HepG2 (cell line): ENCODE measurements around the gene CENPB. TPM values are rescaled to one million over a fixed set of nuclear protein-coding genes. Genes with fewer than 3 reads are reported as not detected.

Experiments
- ASH2L ChIP-seq: fragments of 300-600, 200-600 bp; sonication (generic); IDR thresholded peaks from 2 replicates; pipeline ENCODE4 v1.7.0; 2017; ENCODE audit warnings: low read depth, mild to moderate bottlenecking, moderate library complexity, mixed read lengths, low read length; ENCODE audit not compliant: insufficient read length
- EEA1 ChIP-seq: sonication (generic); formaldehyde crosslinking; IDR thresholded peaks from 2 replicates; pipeline ENCODE4 v1.5.1; 2020; ENCODE audit warnings: mild to moderate bottlenecking, missing genetic modification reagents, borderline replicate concordance
- EED ChIP-seq: sonication (generic); formaldehyde crosslinking; IDR thresholded peaks from 2 replicates; pipeline ENCODE4 v1.5.0; 2020; ENCODE audit warnings: mild to moderate bottlenecking, missing genetic modification reagents
- IRX3 ChIP-seq: sonication (generic); formaldehyde crosslinking; IDR thresholded peaks from 2 replicates; pipeline ENCODE4 v1.8.1; 2023; ENCODE audit warnings: mild to moderate bottlenecking, low read depth, missing genetic modification reagents, borderline replicate concordance
- KAT8 ChIP-seq: IDR thresholded peaks from 2 replicates; pipeline ENCODE4 v1.6.1; 2016; ENCODE audit warnings: missing genetic modification reagents, missing compliant biosample characterization
- NR3C1 ChIP-seq: sonication (generic); formaldehyde crosslinking; IDR thresholded peaks from 2 replicates; pipeline ENCODE4 v1.4.0; 2020; ENCODE audit warnings: missing genetic modification reagents
- SPEN ChIP-seq: sonication (generic); formaldehyde crosslinking; IDR thresholded peaks from 2 replicates; pipeline ENCODE4 v1.5.1; 2020; ENCODE audit warnings: low read depth, mild to moderate bottlenecking, missing genetic modification reagents
- TMF1 ChIP-seq: sonication (generic); formaldehyde crosslinking; IDR thresholded peaks from 2 replicates; pipeline ENCODE4 v1.8.1; 2022; ENCODE audit warnings: low read depth, missing genetic modification reagents
- ZBTB42 ChIP-seq: sonication (generic); formaldehyde crosslinking; IDR thresholded peaks from 2 replicates; pipeline ENCODE4 v1.5.0; 2020; ENCODE audit warnings: mild to moderate bottlenecking, missing genetic modification reagents
- ZNF10 ChIP-seq: sonication (generic); formaldehyde crosslinking; IDR thresholded peaks from 2 replicates; pipeline ENCODE4 v1.4.0; 2020; ENCODE audit warnings: mild to moderate bottlenecking, low read depth, missing genetic modification reagents, borderline replicate concordance
- ZNF205 ChIP-seq: IDR thresholded peaks from 2 replicates; pipeline ENCODE4 v1.6.1; 2018; ENCODE audit warnings: missing biosample characterization, missing genetic modification reagents
- ZNF296 ChIP-seq: sonication (generic); formaldehyde crosslinking; conservative IDR thresholded peaks from 2 replicates; pipeline ENCODE4 v1.5.0; 2020; ENCODE audit warnings: mild to moderate bottlenecking, missing genetic modification reagents
- ZNF354B ChIP-seq: sonication (generic); formaldehyde crosslinking; IDR thresholded peaks from 2 replicates; pipeline ENCODE4 v1.8.0; 2022; ENCODE audit warnings: mild to moderate bottlenecking, missing genetic modification reagents
- ZNF614 ChIP-seq: IDR thresholded peaks from 2 replicates; pipeline ENCODE4 v1.6.1; 2018; ENCODE audit warnings: missing biosample characterization, missing genetic modification reagents, inconsistent platforms, borderline replicate concordance
- polyA plus RNA-seq, 8 experiments: library from polyadenylated mRNA; depleted of rRNA in 3 of 8; stranded (reverse) in 7 of 8; unstranded in 1 of 8; fragments of >200 nt; fragmentation: Illumina TruSeq in 4 of 8; extraction: Trizol in 4 of 8; gene quantifications; 2 replicates each; pipeline versions ENCODE4 v1.2.1 to v1.2.3, GENCODE V29; 2011 to 2016; ENCODE audit warnings: low read depth in 4 of 8, missing spikeins in 1 of 8, mixed read lengths in 1 of 8; ENCODE audit not compliant: insufficient read depth in 1 of 8
- total RNA-seq, 5 experiments: library from RNA; depleted of rRNA; stranded (reverse); fragments of >200 nt; fragmentation: Illumina TruSeq; extraction: Trizol; gene quantifications; 2 replicates each; pipeline ENCODE4 v1.2.3, GENCODE V29; 2016; ENCODE audit warnings: low read depth in 1 of 5
- TF ChIP-seq, protein P1 (sequence below): sonication (generic); formaldehyde crosslinking; IDR thresholded peaks from 2 replicates; pipeline ENCODE4 v1.4.0; 2020; ENCODE audit warnings: missing genetic modification reagents
- TF ChIP-seq, protein P2 (sequence below): IDR thresholded peaks from 2 replicates; pipeline ENCODE4 v1.6.1; 2016; ENCODE audit warnings: missing compliant biosample characterization, missing genetic modification reagents, borderline replicate concordance
- TF ChIP-seq, protein P3 (sequence below): sonication (generic); formaldehyde crosslinking; IDR thresholded peaks from 2 replicates; pipeline ENCODE4 v1.5.1; 2020; ENCODE audit warnings: missing genetic modification reagents, mild to moderate bottlenecking, borderline replicate concordance
- TF ChIP-seq, protein P4 (sequence below): sonication (generic); formaldehyde crosslinking; IDR thresholded peaks from 2 replicates; pipeline ENCODE4 v1.4.0; 2020; ENCODE audit warnings: missing genetic modification reagents
- TF ChIP-seq, protein P5 (sequence below): sonication (generic); formaldehyde crosslinking; IDR thresholded peaks from 2 replicates; pipeline ENCODE4 v1.5.1; 2020; ENCODE audit warnings: missing genetic modification reagents, mild to moderate bottlenecking, borderline replicate concordance

The CENPB gene
- total and polyA plus RNA-seq, 2 of the 13 experiments (the other 11 are each of a cell fraction or from before 2014, with no cell fraction given), result 10.4 to 54.5 TPM

DNA sequence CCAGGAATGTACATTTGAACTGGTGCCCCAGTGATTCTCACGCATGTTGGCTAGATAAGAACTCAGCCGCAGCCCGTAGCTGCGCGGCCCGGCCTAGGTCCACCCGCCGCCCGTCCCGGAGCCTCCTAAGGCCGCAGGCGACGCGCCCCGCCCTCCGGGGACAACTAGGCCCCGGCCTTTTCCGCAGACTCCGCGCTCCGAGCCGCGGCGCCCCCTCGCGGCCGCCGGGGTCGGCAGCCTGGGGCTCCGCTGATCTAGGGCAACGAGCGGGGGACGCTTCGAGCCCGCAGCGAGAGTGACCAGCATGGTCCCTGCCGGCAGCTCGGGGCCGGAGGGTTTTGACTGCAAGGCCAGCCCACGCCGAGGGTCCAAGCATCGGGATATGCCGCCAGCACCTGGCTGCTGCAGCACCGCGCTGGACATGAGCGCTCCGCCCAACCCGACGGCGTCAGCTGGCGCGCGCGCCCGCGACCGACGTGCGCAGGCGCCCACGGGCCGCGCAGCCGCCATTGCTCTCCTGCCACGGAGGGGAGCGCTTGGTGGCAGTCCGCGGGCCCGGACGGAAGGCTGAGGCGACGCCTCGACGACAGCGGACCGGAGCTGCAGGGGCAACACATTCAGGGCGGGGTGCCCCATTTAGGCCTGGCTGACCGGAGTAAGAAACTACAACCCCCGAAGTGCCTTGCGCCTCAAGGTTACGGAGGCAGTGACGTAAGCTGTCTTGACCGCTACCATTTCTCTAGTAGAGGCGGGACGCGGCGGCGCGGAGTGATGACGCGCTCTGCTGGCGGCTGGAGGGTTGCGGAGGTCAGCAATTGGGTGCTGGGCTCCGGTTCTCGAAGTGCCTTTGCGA is 33.7 kb upstream of the CENPB start, which contains the start of gene AP5S1 (continued):
- peak; percentile 76 for TF ChIP-seq ZNF354B (CRISPR knock-in tag)
- TF ChIP-seq EED (CRISPR knock-in tag), result peak; percentile 94
- TF ChIP-seq, protein P1, sequence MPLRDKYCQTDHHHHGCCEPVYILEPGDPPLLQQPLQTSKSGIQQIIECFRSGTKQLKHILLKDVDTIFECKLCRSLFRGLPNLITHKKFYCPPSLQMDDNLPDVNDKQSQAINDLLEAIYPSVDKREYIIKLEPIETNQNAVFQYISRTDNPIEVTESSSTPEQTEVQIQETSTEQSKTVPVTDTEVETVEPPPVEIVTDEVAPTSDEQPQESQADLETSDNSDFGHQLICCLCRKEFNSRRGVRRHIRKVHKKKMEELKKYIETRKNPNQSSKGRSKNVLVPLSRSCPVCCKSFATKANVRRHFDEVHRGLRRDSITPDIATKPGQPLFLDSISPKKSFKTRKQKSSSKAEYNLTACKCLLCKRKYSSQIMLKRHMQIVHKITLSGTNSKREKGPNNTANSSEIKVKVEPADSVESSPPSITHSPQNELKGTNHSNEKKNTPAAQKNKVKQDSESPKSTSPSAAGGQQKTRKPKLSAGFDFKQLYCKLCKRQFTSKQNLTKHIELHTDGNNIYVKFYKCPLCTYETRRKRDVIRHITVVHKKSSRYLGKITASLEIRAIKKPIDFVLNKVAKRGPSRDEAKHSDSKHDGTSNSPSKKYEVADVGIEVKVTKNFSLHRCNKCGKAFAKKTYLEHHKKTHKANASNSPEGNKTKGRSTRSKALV (CRISPR knock-in tag), result peak; percentile 97
- no peak; the same call in 1 of the 2 replicates for TF ChIP-seq TMF1 (CRISPR knock-in tag)
- TF ChIP-seq ZNF10 (CRISPR knock-in tag), result no peak
- peak; percentile 83 for TF ChIP-seq ZBTB42
- TF ChIP-seq, protein P2, sequence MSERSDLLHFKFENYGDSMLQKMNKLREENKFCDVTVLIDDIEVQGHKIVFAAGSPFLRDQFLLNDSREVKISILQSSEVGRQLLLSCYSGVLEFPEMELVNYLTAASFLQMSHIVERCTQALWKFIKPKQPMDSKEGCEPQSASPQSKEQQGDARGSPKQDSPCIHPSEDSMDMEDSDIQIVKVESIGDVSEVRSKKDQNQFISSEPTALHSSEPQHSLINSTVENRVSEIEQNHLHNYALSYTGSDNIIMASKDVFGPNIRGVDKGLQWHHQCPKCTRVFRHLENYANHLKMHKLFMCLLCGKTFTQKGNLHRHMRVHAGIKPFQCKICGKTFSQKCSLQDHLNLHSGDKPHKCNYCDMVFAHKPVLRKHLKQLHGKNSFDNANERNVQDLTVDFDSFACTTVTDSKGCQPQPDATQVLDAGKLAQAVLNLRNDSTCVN (CRISPR knock-in tag), result peak; percentile 68; the same call in 1 of the 2 replicates
- TF ChIP-seq, protein P3, sequence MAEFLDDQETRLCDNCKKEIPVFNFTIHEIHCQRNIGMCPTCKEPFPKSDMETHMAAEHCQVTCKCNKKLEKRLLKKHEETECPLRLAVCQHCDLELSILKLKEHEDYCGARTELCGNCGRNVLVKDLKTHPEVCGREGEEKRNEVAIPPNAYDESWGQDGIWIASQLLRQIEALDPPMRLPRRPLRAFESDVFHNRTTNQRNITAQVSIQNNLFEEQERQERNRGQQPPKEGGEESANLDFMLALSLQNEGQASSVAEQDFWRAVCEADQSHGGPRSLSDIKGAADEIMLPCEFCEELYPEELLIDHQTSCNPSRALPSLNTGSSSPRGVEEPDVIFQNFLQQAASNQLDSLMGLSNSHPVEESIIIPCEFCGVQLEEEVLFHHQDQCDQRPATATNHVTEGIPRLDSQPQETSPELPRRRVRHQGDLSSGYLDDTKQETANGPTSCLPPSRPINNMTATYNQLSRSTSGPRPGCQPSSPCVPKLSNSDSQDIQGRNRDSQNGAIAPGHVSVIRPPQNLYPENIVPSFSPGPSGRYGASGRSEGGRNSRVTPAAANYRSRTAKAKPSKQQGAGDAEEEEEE (CRISPR knock-in tag), result peak; percentile 95
- TF ChIP-seq, protein P4, sequence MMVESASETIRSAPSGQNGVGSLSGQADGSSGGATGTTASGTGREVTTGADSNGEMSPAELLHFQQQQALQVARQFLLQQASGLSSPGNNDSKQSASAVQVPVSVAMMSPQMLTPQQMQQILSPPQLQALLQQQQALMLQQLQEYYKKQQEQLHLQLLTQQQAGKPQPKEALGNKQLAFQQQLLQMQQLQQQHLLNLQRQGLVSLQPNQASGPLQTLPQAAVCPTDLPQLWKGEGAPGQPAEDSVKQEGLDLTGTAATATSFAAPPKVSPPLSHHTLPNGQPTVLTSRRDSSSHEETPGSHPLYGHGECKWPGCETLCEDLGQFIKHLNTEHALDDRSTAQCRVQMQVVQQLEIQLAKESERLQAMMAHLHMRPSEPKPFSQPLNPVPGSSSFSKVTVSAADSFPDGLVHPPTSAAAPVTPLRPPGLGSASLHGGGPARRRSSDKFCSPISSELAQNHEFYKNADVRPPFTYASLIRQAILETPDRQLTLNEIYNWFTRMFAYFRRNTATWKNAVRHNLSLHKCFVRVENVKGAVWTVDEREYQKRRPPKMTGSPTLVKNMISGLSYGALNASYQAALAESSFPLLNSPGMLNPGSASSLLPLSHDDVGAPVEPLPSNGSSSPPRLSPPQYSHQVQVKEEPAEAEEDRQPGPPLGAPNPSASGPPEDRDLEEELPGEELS (CRISPR knock-in tag), result peak; percentile 60
- TF ChIP-seq ZNF296 (CRISPR knock-in tag), result no peak
- peak; percentile 95 for TF ChIP-seq KAT8
- TF ChIP-seq ZNF614 (CRISPR knock-in tag), result peak; percentile 91
- TF ChIP-seq EEA1 (CRISPR knock-in tag), result peak; percentile 100; the same call in 1 of the 2 replicates
- peak; percentile 96 for TF ChIP-seq SPEN (CRISPR knock-in tag)
- TF ChIP-seq NR3C1, result no peak
- TF ChIP-seq, protein P5, sequence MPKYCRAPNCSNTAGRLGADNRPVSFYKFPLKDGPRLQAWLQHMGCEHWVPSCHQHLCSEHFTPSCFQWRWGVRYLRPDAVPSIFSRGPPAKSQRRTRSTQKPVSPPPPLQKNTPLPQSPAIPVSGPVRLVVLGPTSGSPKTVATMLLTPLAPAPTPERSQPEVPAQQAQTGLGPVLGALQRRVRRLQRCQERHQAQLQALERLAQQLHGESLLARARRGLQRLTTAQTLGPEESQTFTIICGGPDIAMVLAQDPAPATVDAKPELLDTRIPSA, result peak; percentile 98
- TF ChIP-seq ASH2L, result peak; percentile 100
- TF ChIP-seq IRX3 (CRISPR knock-in tag), result peak; percentile 77; the same call in 1 of the 2 replicates
- TF ChIP-seq ZNF205 (CRISPR knock-in tag), result peak; percentile 97
